ENCODE measurements around the gene DNAH8.
"Not testable (repeated sequence)": the region's sequence is repeated elsewhere in the genome, so short reads cannot be mapped to it uniquely, and the experiment has no call there.

DNAH8 gene

GRCh38 chr6:38753707-38754106 lies 38.6 kb downstream of the DNAH8 start:
- DNase-seq = no peak

GRCh38 chr6:38755207-38755606 lies 40.1 kb downstream of the DNAH8 start:
- DNase-seq = no peak

GRCh38 chr6:38755874-38756273 lies 40.8 kb downstream of the DNAH8 start:
- DNase-seq = no peak

GRCh38 chr6:38760097-38760496 lies 45.0 kb downstream of the DNAH8 start:
- no peak for DNase-seq

- DNase-seq = no peak
Measured at GRCh38 chr6:38762848-38763247, 47.7 kb downstream of the DNAH8 start.

- no peak for DNase-seq
Measured at GRCh38 chr6:38767560-38767959, 52.4 kb downstream of the DNAH8 start.

- no peak for DNase-seq
Measured at GRCh38 chr6:38773338-38773737, 58.2 kb downstream of the DNAH8 start.

- DNase-seq = no peak
Measured at GRCh38 chr6:38774929-38775707, 60.0 kb downstream of the DNAH8 start.

GRCh38 chr6:38775870-38776269 lies 60.8 kb downstream of the DNAH8 start:
- DNase-seq = no peak

- no peak for DNase-seq
Measured at GRCh38 chr6:38776515-38776914, 61.4 kb downstream of the DNAH8 start.

GRCh38 chr6:38779310-38780062 lies 64.4 kb downstream of the DNAH8 start:
- no peak for DNase-seq

- no peak for DNase-seq
Measured at GRCh38 chr6:38782616-38783015, 67.5 kb downstream of the DNAH8 start.

GRCh38 chr6:38783443-38784228 lies 68.5 kb downstream of the DNAH8 start:
- no peak for DNase-seq

GRCh38 chr6:38784506-38785235 lies 69.6 kb downstream of the DNAH8 start:
- no peak for DNase-seq

- no peak for DNase-seq
Measured at GRCh38 chr6:38786486-38786885, 71.4 kb downstream of the DNAH8 start.

GRCh38 chr6:38789256-38789655 lies 74.1 kb downstream of the DNAH8 start:
- no peak for DNase-seq

GRCh38 chr6:38792356-38792755 lies 77.2 kb downstream of the DNAH8 start:
- no peak for DNase-seq

GRCh38 chr6:38794682-38795081 lies 79.6 kb downstream of the DNAH8 start:
- no peak for DNase-seq

GRCh38 chr6:38796006-38796405 lies 80.9 kb downstream of the DNAH8 start:
- DNase-seq = no peak

GRCh38 chr6:38796437-38796836 lies 81.3 kb downstream of the DNAH8 start:
- not testable (repeated sequence) for DNase-seq

GRCh38 chr6:38796850-38797249 lies 81.7 kb downstream of the DNAH8 start:
- DNase-seq = no peak

- DNase-seq = no peak
Measured at GRCh38 chr6:38797391-38797790, 82.3 kb downstream of the DNAH8 start.
